Upper lobe of right lung (tissue), 1 donor: Measurements from ENCODE around the gene LDLRAP1. TPM values are rescaled to one million over a fixed set of nuclear protein-coding genes. Genes with fewer than 3 reads are reported as not detected.

ENCODE experiments used
- ATAC-seq: fragments of 200-7000 bp; cut with Tn5 transposase; one replicate; pipeline ENCODE4 v1.9.1; 2020; ENCODE audit warnings: mild to moderate bottlenecking, moderate library complexity
- DNase-seq: peaks from one replicate; pipeline ENCODE4 v3.0.0-alpha.2; 2020
- H3K27ac ChIP-seq: fragments of 200-600 bp; one replicate; pipeline ENCODE4 v1.8.0; 2022
- H3K27me3 ChIP-seq: fragments of 200-600 bp; one replicate; pipeline ENCODE4 v1.8.0; 2022; ENCODE audit warnings: mild to moderate bottlenecking
- H3K36me3 ChIP-seq: fragments of 200-600 bp; one replicate; pipeline ENCODE4 v1.8.0; 2022
- H3K4me1 ChIP-seq: fragments of 200-600 bp; one replicate; pipeline ENCODE4 v1.8.0; 2022
- H3K4me3 ChIP-seq: fragments of 200-600 bp; one replicate; pipeline ENCODE4 v1.8.0; 2022; ENCODE audit warnings: mild to moderate bottlenecking
- H3K9me3 ChIP-seq: fragments of 200-600 bp; one replicate; pipeline ENCODE4 v1.8.0; 2022
- CTCF ChIP-seq: fragments of 200-600 bp; IDR thresholded peaks from one replicate; pipeline ENCODE4 v1.8.0; 2022; ENCODE audit warnings: antibody characterized with exemption
- intact Hi-C: fragments of 100-400 bp; cut with DNase I; formaldehyde crosslinking; loops from one replicate; pipeline ENCODE4 v1.11.0; 2022
- total RNA-seq: library from RNA; stranded (reverse); fragmentation: NEBNext Ultra II Directional; extraction: Animal tissue kit (Norgen Biotek cat#: 25700); gene quantifications from one replicate; pipeline ENCODE4 v1.2.1, GENCODE V29; 2021
- donor health status: DM: no; HTN: yes; CAD: no; lungs with severe emphysema.

Gene LDLRAP1
- total RNA-seq, 1 donor from 2014 or later = 35.1 TPM

GRCh38 chr1:25515033-25515432 is 28.4 kb upstream of the LDLRAP1 start:
- H3K36me3 ChIP-seq = no peaks in the 10 kb centered on the region
- H3K9me3 ChIP-seq = no peaks in the 10 kb centered on the region
- H3K27me3 ChIP-seq = no peaks in the 10 kb centered on the region
- ATAC-seq (no peak), DNase-seq (peak; percentile 38)
- H3K27ac ChIP-seq = no peak overlapping the region
- TF ChIP-seq CTCF = no peak
- no peak overlapping the region for H3K4me3 ChIP-seq
- intact Hi-C loops = no loop called here
- H3K4me1 ChIP-seq = no peaks in the 10 kb centered on the region

GRCh38 chr1:25516686-25517085 is 26.7 kb upstream of the LDLRAP1 start:
- TF ChIP-seq CTCF = no peak
- H3K36me3 ChIP-seq = no peaks in the 10 kb centered on the region
- no peaks in the 10 kb centered on the region for H3K4me1 ChIP-seq
- DNase-seq = no peak
- H3K27me3 ChIP-seq = no peaks in the 10 kb centered on the region
- H3K27ac ChIP-seq = no peak overlapping the region
- intact Hi-C loops = no loop called here
- no peaks in the 10 kb centered on the region for H3K9me3 ChIP-seq
- ATAC-seq = no peak
- no peak overlapping the region for H3K4me3 ChIP-seq

- Histone ChIP-seq H3K27me3 (no peaks in the 10 kb centered on the region), H3K4me1 (no peaks in the 10 kb centered on the region), H3K36me3 (no peaks in the 10 kb centered on the region), H3K4me3 (no peak overlapping the region), H3K9me3 (no peaks in the 10 kb centered on the region), H3K27ac (no peak overlapping the region)
- intact Hi-C loops = no loop called here
- ATAC-seq (no peak), DNase-seq (peak; percentile 52)
- TF ChIP-seq CTCF = no peak
Measured at GRCh38 chr1:25517476-25518394, 25.7 kb upstream of the LDLRAP1 start.

GRCh38 chr1:25519624-25520023 is 23.8 kb upstream of the LDLRAP1 start:
- no peak for ATAC-seq
- no peak for TF ChIP-seq CTCF
- intact Hi-C loops = no loop called here

GRCh38 chr1:25520446-25521061 is 22.9 kb upstream of the LDLRAP1 start:
- H3K4me3 ChIP-seq = no peak overlapping the region
- no peaks in the 10 kb centered on the region for H3K4me1 ChIP-seq
- H3K36me3 ChIP-seq = no peaks in the 10 kb centered on the region
- intact Hi-C loops = no loop called here
- peak; percentile 90 for TF ChIP-seq CTCF
- H3K27me3 ChIP-seq = no peaks in the 10 kb centered on the region
- peak; percentile 68 for ATAC-seq
- H3K9me3 ChIP-seq = no peaks in the 10 kb centered on the region
- no peak overlapping the region for H3K27ac ChIP-seq
- DNase-seq = peak; percentile 61

More at GRCh38 chr1:25519624-25520023, 23.8 kb upstream of the LDLRAP1 start:
- DNase-seq = no peak
- no peaks in the 10 kb centered on the region for H3K4me1 ChIP-seq
- H3K9me3 ChIP-seq = no peaks in the 10 kb centered on the region
- no peaks in the 10 kb centered on the region for H3K27me3 ChIP-seq
- H3K4me3 ChIP-seq = no peak overlapping the region
- no peaks in the 10 kb centered on the region for H3K36me3 ChIP-seq
- no peak overlapping the region for H3K27ac ChIP-seq
